Measurements from ENCODE around the gene ANXA4.

Gene ANXA4

DNA sequence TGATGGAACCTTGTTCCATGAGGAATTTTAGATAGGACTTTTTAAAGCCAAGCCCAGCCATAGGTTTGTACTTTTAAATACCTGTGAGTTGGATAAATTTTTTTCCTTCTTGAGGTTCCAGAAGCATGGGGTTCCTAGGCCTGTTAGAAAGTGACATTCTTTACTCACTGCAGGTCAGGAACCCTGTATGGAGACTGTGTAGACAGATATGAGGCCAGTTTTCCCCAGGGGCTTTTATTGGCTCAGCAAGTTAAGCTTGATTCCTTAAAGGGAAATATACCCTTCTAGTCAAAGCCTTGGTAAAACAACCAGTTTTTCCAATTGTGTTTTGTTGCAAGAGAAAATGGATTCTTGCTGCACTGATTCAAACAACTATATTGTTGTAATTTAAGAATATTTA, 49.1 kb downstream of the ANXA4 start:
- no peak for TF ChIP-seq CTCF (IDR thresholded peaks at IDR 0.05; ENCODE audit: control extremely low read depth, extremely low read depth, low read depth, missing control alignments)
- DNase-seq (ENCODE audit: extremely low spot score): no peak
- CTCF ChIA-PET: interaction anchor here (1.1 to 4.9 kb wide), 9 partner anchors 9 to 66 kb away, joined by 4 to 26 read pairs (median 9); no protein-coding TSS in a partner anchor
- POLR2A ChIA-PET: no interaction called here

DNA sequence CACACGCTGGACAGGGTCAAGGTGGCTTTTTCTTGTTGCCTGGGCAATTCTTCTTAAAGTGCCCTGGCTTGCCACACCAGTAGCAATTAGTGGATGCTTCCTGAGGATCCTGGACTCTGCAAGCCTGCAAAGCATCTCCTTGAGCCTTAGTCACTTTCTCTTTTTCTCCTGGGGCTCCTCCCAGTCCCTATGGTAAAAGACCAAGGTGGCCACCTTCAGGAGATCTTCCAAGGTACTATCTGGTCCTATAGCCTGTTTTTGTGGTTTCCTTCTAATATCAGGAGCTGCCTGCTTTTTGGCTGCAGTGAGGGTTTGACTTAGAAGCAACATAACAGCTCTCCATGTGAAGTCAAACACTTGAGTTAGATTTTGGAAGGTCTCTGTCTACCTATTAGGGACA, 54.2 kb downstream of the ANXA4 start:
- no peak for DNase-seq (ENCODE audit: extremely low spot score)
- POLR2A ChIA-PET: no interaction called here
- TF ChIP-seq CTCF (IDR thresholded peaks at IDR 0.05; ENCODE audit: control extremely low read depth, extremely low read depth, low read depth, missing control alignments): no peak
- CTCF ChIA-PET: interaction anchor here (0.7 to 2.1 kb wide), 6 partner anchors 20 to 83 kb away, joined by 3 to 9 read pairs (median 4); no protein-coding TSS in a partner anchor

DNA sequence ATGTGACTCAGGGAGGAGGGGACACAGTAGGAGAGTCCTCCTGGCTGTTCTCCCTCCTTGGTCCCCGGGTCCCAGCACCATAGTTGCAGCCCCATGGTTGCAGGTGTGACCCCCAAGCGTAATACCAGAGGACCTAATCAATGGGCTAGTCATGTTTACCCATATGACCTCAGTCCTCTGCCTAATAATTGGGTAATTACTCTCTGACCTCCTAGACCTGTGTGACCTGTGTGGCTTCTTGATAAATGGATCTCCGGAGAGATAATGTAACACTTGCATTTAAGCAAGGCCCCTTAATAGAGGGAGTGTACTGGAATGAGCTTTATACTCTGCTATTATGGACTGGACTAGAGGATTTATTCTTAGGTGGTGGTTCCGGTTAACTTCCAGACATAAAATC, 55.3 kb downstream of the ANXA4 start:
- no peak for DNase-seq (ENCODE audit: extremely low spot score)
- no peak for TF ChIP-seq CTCF (IDR thresholded peaks at IDR 0.05; ENCODE audit: control extremely low read depth, extremely low read depth, low read depth, missing control alignments)
- CTCF ChIA-PET: interaction anchor here (1.2 to 2.1 kb wide), 5 partner anchors 19 to 72 kb away, joined by 3 to 9 read pairs (median 4); no protein-coding TSS in a partner anchor
- POLR2A ChIA-PET: no interaction called here

DNA sequence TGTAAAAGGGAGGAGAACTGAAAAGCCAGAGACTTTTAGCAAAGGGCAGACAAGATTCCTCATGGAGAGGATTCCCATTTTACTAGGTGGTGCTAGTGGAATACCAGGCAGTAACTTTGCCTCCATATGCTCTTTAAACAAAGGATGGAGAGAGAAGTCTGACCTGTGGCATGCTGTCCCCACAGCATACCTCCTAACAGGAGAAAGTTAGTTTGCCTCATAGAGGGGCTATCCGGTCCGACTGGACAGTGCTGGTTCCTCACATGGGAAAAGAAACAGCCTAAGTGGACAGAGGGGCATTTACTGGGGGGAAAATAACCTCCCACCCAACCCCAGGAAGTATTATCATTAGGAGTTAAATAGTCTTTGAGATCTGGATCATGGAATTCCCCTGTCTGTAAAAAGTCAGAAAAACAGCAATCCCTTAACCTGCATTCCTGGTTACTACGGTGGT, 55.9 kb downstream of the ANXA4 start:
- POLR2A ChIA-PET: no interaction called here
- no peak for TF ChIP-seq CTCF (IDR thresholded peaks at IDR 0.05; ENCODE audit: control extremely low read depth, extremely low read depth, low read depth, missing control alignments)
- no peak for DNase-seq (ENCODE audit: extremely low spot score)
- CTCF ChIA-PET: interaction anchor here (1.5 to 9.2 kb wide), 3 partner anchors 13 to 23 kb away, joined by 4 to 141 read pairs (median 8); no protein-coding TSS in a partner anchor

GRCh38 chr2:69798290-69798908, 56.5 kb downstream of the ANXA4 start:
- no peak for TF ChIP-seq CTCF (IDR thresholded peaks at IDR 0.05; ENCODE audit: control extremely low read depth, extremely low read depth, low read depth, missing control alignments)
- ChIA-PET CTCF (interaction anchor here (1.7 to 9.4 kb wide), 5 partner anchors 9 to 74 kb away, joined by 4 to 141 read pairs (median 26); no protein-coding TSS in a partner anchor), POLR2A (no interaction called here)
- DNase-seq (ENCODE audit: extremely low spot score): no peak

- CTCF ChIA-PET: interaction anchor here (1.0 to 9.4 kb wide), 10 partner anchors 10 to 82 kb away, joined by 3 to 141 read pairs (median 6); no protein-coding TSS in a partner anchor
- no peak for TF ChIP-seq CTCF (IDR thresholded peaks at IDR 0.05; ENCODE audit: control extremely low read depth, extremely low read depth, low read depth, missing control alignments)
- POLR2A ChIA-PET: interaction anchor here (0.5 kb wide), 1 partner anchor 78 kb away, joined by 5 read pairs; no protein-coding TSS in a partner anchor
- no peak for DNase-seq (ENCODE audit: extremely low spot score)
These were observed 57.1 kb downstream of the ANXA4 start for GRCh38 chr2:69798909-69799526.
